ENCODE data around the gene AADACL3.

Gene AADACL3

GRCh38 chr1:12706061-12706460 lies 9.8 kb upstream of the AADACL3 start:
- no peak for DNase-seq (ENCODE audit: low read depth)
- H3K4me3 ChIP-seq (ENCODE audit: control insufficient read depth, low read depth, low read length), result no peak overlapping the region
- no peak for TF ChIP-seq CTCF (conservative IDR thresholded peaks at IDR 0.05; ENCODE audit: control insufficient read depth, insufficient read depth, low read depth, low read length)

GRCh38 chr1:12708396-12709090 lies 7.4 kb upstream of the AADACL3 start:
- no peak for TF ChIP-seq CTCF (conservative IDR thresholded peaks at IDR 0.05; ENCODE audit: control insufficient read depth, insufficient read depth, low read depth, low read length)
- no peak overlapping the region for H3K4me3 ChIP-seq (ENCODE audit: control insufficient read depth, low read depth, low read length)

GRCh38 chr1:12709091-12709491 lies 6.8 kb upstream of the AADACL3 start:
- H3K4me3 ChIP-seq (ENCODE audit: control insufficient read depth, low read depth, low read length), result no peak overlapping the region
- no peak for TF ChIP-seq CTCF (conservative IDR thresholded peaks at IDR 0.05; ENCODE audit: control insufficient read depth, insufficient read depth, low read depth, low read length)
- DNase-seq (ENCODE audit: low read depth), result peak; percentile 16

More at GRCh38 chr1:12708396-12709090, 7.4 kb upstream of the AADACL3 start:
- no peak for DNase-seq (ENCODE audit: low read depth)

- peak; percentile 5 for DNase-seq (ENCODE audit: low read depth)
- TF ChIP-seq CTCF (conservative IDR thresholded peaks at IDR 0.05; ENCODE audit: control insufficient read depth, insufficient read depth, low read depth, low read length), result no peak
Measured at GRCh38 chr1:12709696-12710095, 6.2 kb upstream of the AADACL3 start.

GRCh38 chr1:12711536-12711935 lies 4.4 kb upstream of the AADACL3 start:
- no peak overlapping the region for H3K4me3 ChIP-seq (ENCODE audit: control insufficient read depth, low read depth, low read length)
- DNase-seq (ENCODE audit: low read depth), result no peak
- TF ChIP-seq CTCF (conservative IDR thresholded peaks at IDR 0.05; ENCODE audit: control insufficient read depth, insufficient read depth, low read depth, low read length), result no peak

More at GRCh38 chr1:12709696-12710095, 6.2 kb upstream of the AADACL3 start:
- H3K4me3 ChIP-seq (ENCODE audit: control insufficient read depth, low read depth, low read length), result no peak overlapping the region

- no peak for DNase-seq (ENCODE audit: low read depth)
- no peak overlapping the region for H3K4me3 ChIP-seq (ENCODE audit: control insufficient read depth, low read depth, low read length)
- TF ChIP-seq CTCF (conservative IDR thresholded peaks at IDR 0.05; ENCODE audit: control insufficient read depth, insufficient read depth, low read depth, low read length), result no peak
Measured at GRCh38 chr1:12712076-12712475, 3.8 kb upstream of the AADACL3 start.

All from fibroblast of mammary gland (primary cell).